HG03571 (cell line): ENCODE results near the gene JARID2.

ENCODE experiments used
- ATAC-seq: cut with Tn5 transposase; IDR thresholded peaks from one replicate; pipeline ENCODE4 v1.9.1; 2021; ENCODE audit not compliant: unreplicated experiment

Gene JARID2

GRCh38 chr6:15330174-15330944, 84.5 kb downstream of the JARID2 start:
- no peak for ATAC-seq

GRCh38 chr6:15331143-15331542, 85.3 kb downstream of the JARID2 start:
- no peak for ATAC-seq

GRCh38 chr6:15331629-15332251, 85.9 kb downstream of the JARID2 start:
- ATAC-seq = no peak

- no peak for ATAC-seq
These were observed 86.6 kb downstream of the JARID2 start for GRCh38 chr6:15332446-15332845.

- no peak for ATAC-seq
These were observed 89.5 kb downstream of the JARID2 start for GRCh38 chr6:15335385-15335784.

GRCh38 chr6:15335916-15336315, 90.0 kb downstream of the JARID2 start:
- ATAC-seq = no peak

GRCh38 chr6:15336900-15337560, 91.2 kb downstream of the JARID2 start:
- no peak for ATAC-seq

GRCh38 chr6:15337582-15337981, 91.7 kb downstream of the JARID2 start:
- no peak for ATAC-seq

GRCh38 chr6:15338476-15338875, 92.6 kb downstream of the JARID2 start:
- no peak for ATAC-seq

- ATAC-seq = no peak
These were observed 93.2 kb downstream of the JARID2 start for GRCh38 chr6:15339081-15339480.

GRCh38 chr6:15340105-15340601, 94.3 kb downstream of the JARID2 start:
- ATAC-seq = no peak

GRCh38 chr6:15340775-15341174, 94.9 kb downstream of the JARID2 start:
- ATAC-seq = no peak

GRCh38 chr6:15341311-15342001, 95.6 kb downstream of the JARID2 start:
- no peak for ATAC-seq

- no peak for ATAC-seq
These were observed 96.2 kb downstream of the JARID2 start for GRCh38 chr6:15342114-15342513.

- ATAC-seq = no peak
These were observed 97.8 kb downstream of the JARID2 start for GRCh38 chr6:15343490-15344191.

GRCh38 chr6:15344192-15344519, 98.3 kb downstream of the JARID2 start:
- ATAC-seq = no peak

GRCh38 chr6:15344831-15345230, 99.0 kb downstream of the JARID2 start:
- no peak for ATAC-seq

GRCh38 chr6:15346315-15346714, 100.4 kb downstream of the JARID2 start:
- ATAC-seq = no peak

- ATAC-seq = no peak
These were observed 102.7 kb downstream of the JARID2 start for GRCh38 chr6:15348528-15348927.

GRCh38 chr6:15349379-15349778, 103.5 kb downstream of the JARID2 start:
- ATAC-seq = no peak
